ENCODE measurements around the gene ZSCAN12.
A peak's percentile ranks its signal among the peaks of the same experiment; 100 is the strongest.

ZSCAN12 gene

DNA sequence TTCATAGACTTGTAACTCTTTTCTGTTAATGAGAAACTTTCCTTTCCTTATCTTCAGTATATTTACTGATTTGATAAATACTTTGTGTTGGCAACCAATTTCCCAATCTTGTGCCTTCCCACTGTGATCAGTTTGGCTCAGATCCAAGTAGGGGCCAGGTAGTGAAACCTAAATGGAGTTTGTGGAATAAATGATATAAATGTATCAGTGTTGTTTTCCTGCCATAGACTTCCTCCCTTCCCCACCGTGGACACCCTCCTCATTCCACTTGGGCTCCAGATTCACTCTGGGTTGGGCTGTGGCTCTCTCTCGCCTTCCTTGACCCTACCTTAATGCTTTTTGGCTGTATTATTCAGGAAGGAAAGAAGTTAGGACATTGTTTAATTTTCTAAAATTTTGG, 48.5 kb downstream of the ZSCAN12 start:
- Histone ChIP-seq H3K4me1 (ENCODE audit: insufficient read depth, low read length) (peaks cover 25% of the 10 kb centered on the region), H3K9ac (ENCODE audit: low read length) (peak overlapping the region; percentile 95), H3K9me3 (ENCODE audit: low read length) (no peaks in the 10 kb centered on the region), H3K27ac (ENCODE audit: low read depth, low read length) (no peak overlapping the region), H3K36me3 (ENCODE audit: insufficient read depth, low read length) (no peaks in the 10 kb centered on the region), H3K4me3 (ENCODE audit: low read depth in 1 of 2, low read length in 2 of 2) (peak overlapping the region in 1 of 2 donors; percentile 12), H3K27me3 (ENCODE audit: control insufficient read depth in 1 of 2, insufficient read depth in 2 of 2, low read length in 2 of 2) (no peaks in the 10 kb centered on the region)

- Histone ChIP-seq H3K36me3 (ENCODE audit: insufficient read depth, low read length) (no peaks in the 10 kb centered on the region), H3K9me3 (ENCODE audit: low read length) (no peaks in the 10 kb centered on the region), H3K9ac (ENCODE audit: low read length) (peak within 1 kb of the TSS; percentile 95)
Measured at GRCh38 chr6:28349892-28350737, 49.4 kb downstream of the ZSCAN12 start, which contains the start of gene ZKSCAN3. TSS of gene ZKSCAN3 (plus strand) at chr6:28349947. CDS start at chr6:28359587, 9,640 bp downstream.

DNA sequence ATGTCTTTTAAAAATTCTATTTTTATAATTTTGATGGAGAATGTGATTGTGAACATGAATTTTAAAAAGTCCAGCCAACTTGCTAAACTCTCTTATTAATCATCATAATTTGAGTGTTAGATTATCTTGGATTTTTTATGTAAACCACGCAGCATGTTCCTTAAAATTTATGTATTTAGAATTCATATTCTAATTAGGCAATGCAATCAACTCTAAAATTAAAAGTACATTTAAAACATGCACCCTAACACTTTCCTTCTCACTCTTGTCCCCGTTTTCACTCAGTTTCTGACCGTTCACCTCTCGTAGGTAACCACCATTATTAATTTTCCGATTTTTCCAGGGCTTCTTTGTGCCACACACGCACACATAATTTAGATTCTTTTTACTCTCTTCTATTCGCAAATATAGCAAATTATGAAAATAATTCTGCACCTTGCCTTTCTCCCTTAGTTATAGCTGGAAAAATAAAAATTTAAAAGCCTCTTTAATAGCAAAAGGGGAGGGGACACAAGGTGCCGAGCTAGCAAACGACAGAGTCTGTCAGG, 50.1 kb downstream of the ZSCAN12 start:
- H3K9ac ChIP-seq (ENCODE audit: low read length): peak overlapping the region; percentile 95
- H3K27me3 ChIP-seq (ENCODE audit: control insufficient read depth in 1 of 2, insufficient read depth in 2 of 2, low read length in 2 of 2): no peaks in the 10 kb centered on the region
- H3K36me3 ChIP-seq (ENCODE audit: insufficient read depth, low read length): no peaks in the 10 kb centered on the region
- H3K4me1 ChIP-seq (ENCODE audit: insufficient read depth, low read length): peaks cover 15% of the 10 kb centered on the region
- H3K9me3 ChIP-seq (ENCODE audit: low read length): no peaks in the 10 kb centered on the region
- H3K27ac ChIP-seq (ENCODE audit: low read depth, low read length): peak overlapping the region; percentile 79
- peak overlapping the region; percentile 72 to 100 for H3K4me3 ChIP-seq (ENCODE audit: low read depth in 1 of 2, low read length in 2 of 2)

More at GRCh38 chr6:28349892-28350737, 49.4 kb downstream of the ZSCAN12 start, which contains the start of gene ZKSCAN3:
- H3K4me1 ChIP-seq (ENCODE audit: insufficient read depth, low read length): peaks cover 20% of the 10 kb centered on the region
- H3K27me3 ChIP-seq (ENCODE audit: control insufficient read depth in 1 of 2, insufficient read depth in 2 of 2, low read length in 2 of 2): no peaks in the 10 kb centered on the region
- H3K27ac ChIP-seq (ENCODE audit: low read depth, low read length): peak within 1 kb of the TSS; percentile 79
- peak within 1 kb of the TSS; percentile 72 to 100 for H3K4me3 ChIP-seq (ENCODE audit: low read depth in 1 of 2, low read length in 2 of 2)

GRCh38 chr6:28347119-28347518, 52.4 kb downstream of the ZSCAN12 start:
- Histone ChIP-seq H3K4me3 (ENCODE audit: low read depth in 1 of 2, low read length in 2 of 2) (no peak overlapping the region), H3K27me3 (ENCODE audit: control insufficient read depth in 1 of 2, insufficient read depth in 2 of 2, low read length in 2 of 2) (no peaks in the 10 kb centered on the region), H3K36me3 (ENCODE audit: insufficient read depth, low read length) (no peaks in the 10 kb centered on the region), H3K9me3 (ENCODE audit: low read length) (no peaks in the 10 kb centered on the region), H3K27ac (ENCODE audit: low read depth, low read length) (no peak overlapping the region), H3K9ac (ENCODE audit: low read length) (no peak overlapping the region), H3K4me1 (ENCODE audit: insufficient read depth, low read length) (peaks cover 15% of the 10 kb centered on the region)

DNA sequence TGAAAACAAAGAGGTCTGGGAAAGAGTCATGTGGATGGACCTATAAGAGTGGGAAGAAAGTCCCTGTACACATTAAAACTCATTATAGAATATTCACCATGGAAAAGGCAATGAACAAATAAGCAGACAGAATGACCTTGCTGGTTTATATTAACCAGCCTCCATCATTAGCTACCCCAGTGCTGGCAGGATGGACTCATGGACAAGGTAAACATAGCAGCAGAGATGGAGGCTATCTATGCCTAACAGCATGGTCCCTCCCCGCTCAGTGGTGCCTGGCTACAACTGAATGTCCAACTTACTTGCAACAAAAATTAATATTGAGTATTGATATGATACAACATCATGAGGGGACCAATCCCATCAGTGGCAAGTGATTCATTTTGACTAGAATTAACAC, 54.3 kb downstream of the ZSCAN12 start:
- Histone ChIP-seq H3K4me1 (ENCODE audit: insufficient read depth, low read length) (peaks cover under 1% of the 10 kb centered on the region), H3K9me3 (ENCODE audit: low read length) (no peaks in the 10 kb centered on the region), H3K4me3 (ENCODE audit: low read depth in 1 of 2, low read length in 2 of 2) (no peak overlapping the region), H3K9ac (ENCODE audit: low read length) (no peak overlapping the region), H3K27ac (ENCODE audit: low read depth, low read length) (no peak overlapping the region), H3K27me3 (ENCODE audit: control insufficient read depth in 1 of 2, insufficient read depth in 2 of 2, low read length in 2 of 2) (no peaks in the 10 kb centered on the region), H3K36me3 (ENCODE audit: insufficient read depth, low read length) (no peaks in the 10 kb centered on the region)

DNA sequence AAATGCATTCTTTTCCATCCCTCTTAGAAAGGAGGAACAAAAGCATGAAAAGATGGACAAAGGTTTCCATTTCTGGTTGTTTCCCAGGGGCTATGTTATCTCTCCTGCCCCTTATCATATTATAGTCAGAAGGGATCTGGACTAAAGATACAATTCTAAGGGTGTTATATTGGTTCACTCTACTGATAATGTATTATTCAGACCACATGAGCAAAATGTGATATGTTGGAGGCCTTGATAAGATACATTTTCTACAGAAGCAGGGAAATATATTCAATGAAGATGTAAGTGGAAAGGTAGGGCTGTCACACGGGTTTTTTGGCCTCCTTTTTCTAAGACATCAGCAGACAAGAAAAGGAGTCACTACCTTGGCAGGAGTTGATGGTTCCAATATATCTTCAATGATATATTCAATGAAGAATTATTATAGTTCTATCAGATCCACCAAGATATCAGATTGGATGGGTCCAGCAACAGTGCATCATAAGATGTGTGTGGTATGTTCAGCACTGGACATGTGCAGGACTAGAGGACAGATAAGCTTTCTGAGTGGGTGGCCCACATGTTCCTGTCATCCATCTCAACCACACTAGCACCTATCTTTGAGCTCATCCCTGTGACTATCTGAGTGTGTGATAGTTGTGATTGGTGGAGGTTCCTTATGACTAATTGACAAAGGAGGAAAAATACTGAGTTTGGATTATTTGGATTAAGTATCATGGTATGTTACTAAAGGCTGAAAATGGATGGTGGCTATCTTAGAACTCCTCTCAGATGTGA, 55.5 kb downstream of the ZSCAN12 start:
- no peaks in the 10 kb centered on the region for H3K4me1 ChIP-seq (ENCODE audit: insufficient read depth, low read length)
- no peak overlapping the region for H3K9ac ChIP-seq (ENCODE audit: low read length)
- no peak overlapping the region for H3K4me3 ChIP-seq (ENCODE audit: low read depth in 1 of 2, low read length in 2 of 2)
- H3K9me3 ChIP-seq (ENCODE audit: low read length): no peaks in the 10 kb centered on the region
- H3K27me3 ChIP-seq (ENCODE audit: control insufficient read depth in 1 of 2, insufficient read depth in 2 of 2, low read length in 2 of 2): no peaks in the 10 kb centered on the region
- no peaks in the 10 kb centered on the region for H3K36me3 ChIP-seq (ENCODE audit: insufficient read depth, low read length)
- no peak overlapping the region for H3K27ac ChIP-seq (ENCODE audit: low read depth, low read length)

DNA sequence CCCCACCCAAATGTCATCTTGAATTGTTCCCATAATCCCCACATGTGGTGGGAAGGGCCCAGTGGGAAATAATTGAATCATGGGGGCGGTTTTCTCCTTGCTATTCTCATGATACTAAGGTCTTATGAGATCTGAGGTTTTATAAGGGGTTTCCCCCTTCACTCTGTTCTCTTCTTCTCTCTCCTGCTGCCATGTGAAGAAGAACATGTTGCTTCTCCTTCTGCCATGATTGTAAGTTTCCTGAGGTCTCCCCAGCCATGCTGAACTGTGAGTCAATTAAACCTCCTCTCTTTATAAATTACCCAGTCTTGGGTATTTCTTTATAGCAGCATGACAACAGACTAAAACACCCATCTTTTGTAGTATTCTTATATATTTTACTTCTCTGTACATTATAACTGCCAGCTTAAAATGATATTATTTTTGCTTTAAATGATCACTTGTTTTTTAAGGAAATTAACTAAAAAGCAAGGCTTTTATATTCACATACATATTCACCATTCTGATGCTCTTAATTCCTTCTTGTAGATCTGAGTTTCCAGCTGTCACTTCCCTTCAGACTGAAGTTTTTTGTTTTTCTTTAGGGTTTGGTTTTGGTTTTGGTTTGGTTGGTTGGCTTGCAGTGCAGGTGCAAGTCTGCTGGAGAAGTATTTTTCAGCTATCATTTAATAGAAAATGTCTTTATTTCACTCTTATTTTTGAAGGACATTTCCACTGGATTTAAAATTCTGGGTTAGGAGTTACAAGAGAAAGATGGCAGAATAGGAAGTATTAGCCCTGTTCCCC, 59.0 kb downstream of the ZSCAN12 start:
- Histone ChIP-seq H3K4me1 (ENCODE audit: insufficient read depth, low read length) (peaks cover 12% of the 10 kb centered on the region), H3K9me3 (ENCODE audit: low read length) (no peaks in the 10 kb centered on the region), H3K27me3 (ENCODE audit: control insufficient read depth in 1 of 2, insufficient read depth in 2 of 2, low read length in 2 of 2) (no peaks in the 10 kb centered on the region), H3K27ac (ENCODE audit: low read depth, low read length) (no peak overlapping the region), H3K9ac (ENCODE audit: low read length) (no peak overlapping the region), H3K36me3 (ENCODE audit: insufficient read depth, low read length) (no peaks in the 10 kb centered on the region), H3K4me3 (ENCODE audit: low read depth in 1 of 2, low read length in 2 of 2) (no peak overlapping the region)

GRCh38 chr6:28337121-28337520, 62.4 kb downstream of the ZSCAN12 start:
- peaks cover 34% of the 10 kb centered on the region for H3K4me1 ChIP-seq (ENCODE audit: insufficient read depth, low read length)
- no peaks in the 10 kb centered on the region for H3K9me3 ChIP-seq (ENCODE audit: low read length)
- H3K36me3 ChIP-seq (ENCODE audit: insufficient read depth, low read length): peaks cover under 1% of the 10 kb centered on the region
- peak overlapping the region; percentile 99 for H3K27ac ChIP-seq (ENCODE audit: low read depth, low read length)
- H3K9ac ChIP-seq (ENCODE audit: low read length): peak overlapping the region; percentile 87
- no peaks in the 10 kb centered on the region for H3K27me3 ChIP-seq (ENCODE audit: control insufficient read depth in 1 of 2, insufficient read depth in 2 of 2, low read length in 2 of 2)
- H3K4me3 ChIP-seq (ENCODE audit: low read depth in 1 of 2, low read length in 2 of 2): peak overlapping the region in 1 of 2 donors; percentile 80

- no peaks in the 10 kb centered on the region for H3K27me3 ChIP-seq (ENCODE audit: control insufficient read depth in 1 of 2, insufficient read depth in 2 of 2, low read length in 2 of 2)
- peak overlapping the region; percentile 80 to 86 for H3K4me3 ChIP-seq (ENCODE audit: low read depth in 1 of 2, low read length in 2 of 2)
- no peaks in the 10 kb centered on the region for H3K9me3 ChIP-seq (ENCODE audit: low read length)
- H3K36me3 ChIP-seq (ENCODE audit: insufficient read depth, low read length): peaks cover 6% of the 10 kb centered on the region
- peaks cover 34% of the 10 kb centered on the region for H3K4me1 ChIP-seq (ENCODE audit: insufficient read depth, low read length)
- H3K9ac ChIP-seq (ENCODE audit: low read length): peak overlapping the region; percentile 87
- H3K27ac ChIP-seq (ENCODE audit: low read depth, low read length): peak overlapping the region; percentile 99
Measured at GRCh38 chr6:28336284-28337120, 63.0 kb downstream of the ZSCAN12 start.

GRCh38 chr6:28335564-28336283, 63.8 kb downstream of the ZSCAN12 start, which contains the start of gene ZSCAN31:
TSS of gene ZSCAN31 (minus strand) at chr6:28336148. CDS start at chr6:28329683, 6,465 bp downstream.
- Histone ChIP-seq H3K4me1 (ENCODE audit: insufficient read depth, low read length) (peaks cover 34% of the 10 kb centered on the region), H3K9ac (ENCODE audit: low read length) (peak within 1 kb of the TSS; percentile 87), H3K27me3 (ENCODE audit: control insufficient read depth in 1 of 2, insufficient read depth in 2 of 2, low read length in 2 of 2) (no peaks in the 10 kb centered on the region), H3K9me3 (ENCODE audit: low read length) (no peaks in the 10 kb centered on the region), H3K36me3 (ENCODE audit: insufficient read depth, low read length) (peaks cover 6% of the 10 kb centered on the region), H3K4me3 (ENCODE audit: low read depth in 1 of 2, low read length in 2 of 2) (peak within 1 kb of the TSS; percentile 80 to 86), H3K27ac (ENCODE audit: low read depth, low read length) (peak within 1 kb of the TSS; percentile 99)

Measured in muscle layer of colon (tissue), 2 donors.